Measurements from ENCODE around the gene P3H1.
"Not testable (repeated sequence)": the region's sequence is repeated elsewhere in the genome, so short reads cannot be mapped to it uniquely, and the experiment has no call there.

P3H1 gene

DNA sequence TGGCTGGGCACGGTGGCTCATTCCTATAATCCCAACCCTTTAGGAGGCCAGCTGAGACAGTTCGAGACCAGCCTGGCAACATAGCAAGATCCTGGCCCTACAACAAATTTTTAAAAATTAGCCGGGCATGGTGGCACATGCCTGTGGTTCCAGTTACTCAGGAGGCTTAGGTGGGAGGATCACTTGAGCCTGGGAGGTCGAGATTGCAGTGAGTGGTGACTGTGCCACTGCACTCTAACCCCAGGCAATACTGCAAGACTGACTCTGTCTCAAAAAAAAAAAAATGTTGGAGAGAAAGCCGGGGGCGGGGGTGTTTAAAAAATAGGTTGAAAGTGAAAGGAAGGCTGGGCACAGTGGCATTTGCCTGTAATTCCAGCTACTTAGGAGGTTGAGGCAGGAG lies 43.3 kb downstream of the P3H1 start:
- DNase-seq = no peak

DNA sequence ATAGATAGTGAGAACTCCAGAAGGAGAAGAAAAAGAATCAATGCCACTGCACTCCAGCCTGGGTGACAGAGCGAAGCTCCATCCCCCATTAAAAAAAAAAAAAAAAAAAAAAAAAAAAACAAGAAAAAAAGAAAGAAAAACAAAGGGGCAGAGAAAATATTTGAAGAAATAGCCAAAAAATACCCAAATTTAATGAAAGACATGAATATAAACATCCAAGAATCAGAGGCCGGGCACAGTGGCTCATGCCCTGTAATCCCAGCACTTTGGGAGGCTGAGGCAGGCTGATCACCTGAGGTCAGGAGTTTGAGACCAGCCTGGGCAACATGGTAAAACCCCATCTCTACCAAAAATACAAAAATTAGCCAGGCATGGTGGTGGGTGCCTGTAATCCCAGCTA lies 44.4 kb downstream of the P3H1 start:
- DNase-seq = not testable (repeated sequence)

DNA sequence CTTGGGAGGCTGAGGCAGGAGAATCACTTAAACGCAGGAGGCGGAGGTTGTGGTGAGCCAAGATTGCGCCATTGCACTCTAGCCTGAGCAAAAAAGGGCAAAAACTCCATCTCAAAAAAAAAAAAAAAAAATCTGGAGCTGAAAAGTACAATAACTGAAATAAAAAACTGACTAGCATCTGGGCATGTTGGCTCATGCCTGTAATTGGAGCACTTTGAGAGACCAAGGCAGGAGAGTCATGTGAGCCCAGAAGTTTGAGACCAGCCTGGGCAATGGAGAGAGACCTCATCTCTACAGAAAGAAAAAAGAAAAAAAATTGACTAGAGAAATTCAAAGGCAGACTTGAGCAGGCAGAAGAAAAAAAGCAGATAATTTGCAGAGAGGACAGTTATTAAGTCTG lies 44.9 kb downstream of the P3H1 start:
- no peak for DNase-seq

DNA sequence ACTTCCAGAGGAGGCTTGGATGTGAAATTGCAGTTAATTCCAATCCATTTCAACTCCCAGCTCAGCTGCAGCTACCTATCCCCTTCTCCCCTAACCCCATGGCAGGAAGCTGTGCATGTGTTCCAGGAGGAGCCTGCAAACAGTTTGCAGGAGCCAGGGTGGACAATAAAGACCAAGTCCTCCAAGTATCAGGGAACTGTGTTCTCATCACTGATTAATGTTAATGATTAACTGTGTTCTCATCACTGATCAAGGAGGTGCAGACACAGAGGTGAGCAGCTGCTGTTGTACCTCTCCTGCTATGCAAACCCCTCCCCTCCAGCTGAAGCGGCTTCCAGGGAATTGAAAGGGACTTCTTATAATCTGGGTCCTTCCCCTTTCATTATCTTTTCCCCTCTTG lies 46.0 kb downstream of the P3H1 start:
- no peak for DNase-seq

DNA sequence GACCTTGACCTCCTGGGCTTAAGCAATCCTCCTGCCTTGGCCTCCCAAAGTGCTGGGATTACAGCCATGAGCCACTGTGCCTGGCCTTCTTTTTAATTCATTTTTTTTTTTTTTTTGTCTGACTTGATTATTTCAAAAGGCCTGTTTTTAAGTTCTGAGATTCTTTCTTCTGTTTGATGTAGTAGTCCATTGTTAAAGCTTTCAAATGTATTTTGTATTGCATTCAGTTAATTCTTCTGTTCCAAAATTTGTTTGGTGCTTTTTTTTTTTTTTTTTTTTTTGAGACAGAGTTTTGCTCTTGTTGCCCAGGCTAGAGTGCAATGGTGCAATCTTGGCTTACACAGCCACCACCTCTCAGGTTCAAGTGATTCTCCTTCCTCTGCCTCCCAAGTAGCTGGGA lies 52.4 kb downstream of the P3H1 start:
- DNase-seq = not testable (repeated sequence)

DNA sequence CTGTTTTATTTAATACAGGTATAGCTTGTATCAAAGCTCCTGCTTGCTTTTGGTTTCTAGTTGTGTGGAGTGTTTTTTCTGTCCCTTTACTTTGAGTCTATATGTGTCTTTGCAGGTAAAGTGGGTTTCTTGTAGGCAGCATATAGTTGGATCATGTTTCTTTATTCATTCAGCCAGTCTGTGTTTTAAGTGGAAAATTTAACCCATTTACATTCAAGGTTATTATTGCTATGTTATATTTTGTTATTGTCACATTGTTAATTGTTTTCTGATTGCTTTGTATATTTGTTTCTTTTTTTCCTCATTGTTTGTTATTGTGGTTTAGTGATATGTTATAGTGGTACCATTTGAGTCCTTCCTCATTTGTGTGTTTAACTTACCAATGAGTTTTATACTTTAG lies 53.5 kb downstream of the P3H1 start:
- no peak for DNase-seq

DNA sequence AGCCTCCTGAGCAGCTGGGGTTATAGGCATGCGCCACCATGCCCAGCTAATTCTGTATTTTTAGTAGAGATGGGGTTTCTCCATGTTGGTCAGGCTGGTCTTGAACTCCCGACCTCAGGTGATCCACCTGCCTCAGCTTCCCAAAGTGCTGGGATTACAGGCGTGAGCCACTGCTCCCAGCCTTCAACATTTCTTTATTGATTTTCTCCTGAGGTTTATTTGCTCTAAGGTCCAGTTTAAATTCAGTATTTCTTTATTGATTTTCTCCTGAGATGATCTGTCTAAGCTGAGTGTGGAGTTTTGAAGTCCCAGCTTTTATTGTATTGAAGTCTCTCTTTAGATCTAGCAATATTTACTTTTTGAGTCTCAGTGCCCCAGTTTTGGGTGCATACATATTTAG lies 54.0 kb downstream of the P3H1 start:
- DNase-seq = not testable (repeated sequence)

DNA sequence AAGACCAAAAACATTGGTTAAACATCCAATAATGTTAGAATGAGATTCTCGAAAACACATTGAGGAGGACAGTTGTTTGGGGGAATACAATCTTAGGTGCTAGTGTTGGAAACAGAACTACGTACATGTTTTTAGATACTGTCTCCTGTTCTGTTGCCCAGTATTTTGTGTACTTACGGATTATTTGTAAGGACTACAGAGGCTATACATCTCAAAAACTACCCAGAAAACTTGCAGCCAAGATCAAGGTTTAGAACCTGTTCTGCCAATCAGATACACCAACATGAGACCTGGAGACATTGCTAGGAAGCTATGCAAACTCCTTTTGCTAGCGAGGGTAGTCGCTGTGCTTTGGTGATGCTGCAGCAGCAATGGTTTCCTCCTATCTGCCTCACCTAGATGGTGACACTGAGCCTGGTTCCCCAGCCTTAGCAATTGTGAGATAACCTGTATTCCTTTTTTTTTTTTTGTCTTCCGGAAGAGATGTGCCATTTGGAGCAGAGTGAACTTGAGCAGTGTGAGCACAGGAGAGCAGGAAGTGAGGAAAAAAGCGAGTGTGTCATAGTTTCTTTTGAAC lies 62.9 kb downstream of the P3H1 start:
- no peak for DNase-seq

DNA sequence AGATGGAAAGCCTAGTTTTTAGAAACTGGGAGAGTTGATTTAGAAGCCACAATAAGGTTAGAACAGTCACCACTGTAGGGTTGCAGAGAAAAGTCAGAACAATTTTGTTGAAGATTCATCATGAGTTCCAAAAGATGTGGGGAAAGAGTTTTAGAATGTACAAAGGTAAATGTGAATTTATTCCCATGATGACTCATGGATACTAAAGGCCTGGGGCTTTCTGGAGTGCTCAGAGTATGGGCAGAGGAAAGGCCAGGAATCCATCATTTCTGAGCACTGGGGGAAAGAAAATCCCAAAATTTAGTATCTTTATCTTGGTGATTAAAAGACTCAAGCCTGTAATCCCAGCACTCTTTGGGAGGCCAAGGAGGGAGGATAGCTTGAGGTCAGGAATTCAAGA lies 66.8 kb downstream of the P3H1 start:
- DNase-seq = no peak

DNA sequence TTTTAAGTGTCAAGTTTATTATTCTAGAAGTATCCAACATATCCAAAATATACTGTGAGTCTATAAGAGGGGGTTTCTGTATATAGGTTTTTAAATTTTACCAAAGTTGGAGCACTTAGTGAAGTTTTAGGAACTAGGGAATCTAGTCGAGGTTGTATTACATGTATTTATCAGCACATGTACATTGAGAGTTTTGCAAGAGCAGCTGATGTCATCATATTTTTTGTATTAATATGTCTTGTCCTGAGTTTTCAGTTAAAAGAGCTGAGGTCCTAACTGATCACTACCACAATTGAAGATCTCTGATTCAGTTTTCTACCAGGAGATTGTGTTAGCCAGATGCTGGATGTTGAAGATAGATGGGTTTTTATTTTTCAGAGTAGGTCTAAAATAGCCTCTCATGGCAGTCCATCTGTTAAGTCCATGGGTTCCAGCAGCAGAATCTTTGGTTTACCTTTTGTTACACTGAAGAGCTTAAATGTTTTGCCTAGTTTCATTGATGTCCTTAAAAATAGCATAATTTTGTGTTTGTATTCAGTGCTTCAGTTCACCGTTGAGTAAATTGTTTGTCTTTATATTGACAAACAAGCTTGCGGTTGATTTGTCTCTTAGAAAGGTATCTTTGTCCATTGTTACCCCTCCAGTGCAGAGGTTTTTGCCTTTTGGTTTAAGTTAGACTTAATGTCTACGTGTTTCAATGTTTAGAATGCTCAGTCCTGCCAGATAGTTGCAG lies 68.6 kb downstream of the P3H1 start:
- no peak for DNase-seq
